Astrocyte (in vitro differentiated cells and primary cell): ENCODE measurements around the gene DNAJA1. TPM values are rescaled to one million over a fixed set of nuclear protein-coding genes. Genes with fewer than 3 reads are reported as not detected.

Source experiments
- DNase-seq: peaks from one replicate; pipeline ENCODE4 v3.0.0-alpha.2; 2010; ENCODE audit warnings: low read depth
- FAIRE-seq: peaks from 2 replicates; lab custom pipeline; 2011; peaks lifted over from hg19 to GRCh38; lab: Jason Lieb, UNC
- H2AFZ ChIP-seq: 2 replicates; pipeline ENCODE4 v1.6.0; 2012; ENCODE audit warnings: low read depth, low read length, inconsistent platforms
- H3K27ac ChIP-seq: 2 replicates; pipeline ENCODE4 v1.5.1; 2011; ENCODE audit warnings: low read depth, low read length, inconsistent platforms
- H3K27me3 ChIP-seq: 2 replicates; pipeline ENCODE4 v1.6.0; 2011; ENCODE audit warnings: low read length, inconsistent platforms; ENCODE audit not compliant: insufficient read depth
- H3K36me3 ChIP-seq: 2 replicates; pipeline ENCODE4 v1.5.1; 2011; ENCODE audit warnings: low read length, inconsistent platforms; ENCODE audit not compliant: insufficient read depth
- H3K4me1 ChIP-seq: 2 replicates; pipeline ENCODE4 v1.5.1; 2011; ENCODE audit warnings: low read length, inconsistent platforms; ENCODE audit not compliant: insufficient read depth
- H3K4me2 ChIP-seq: 2 replicates; pipeline ENCODE4 v1.6.0; 2012; ENCODE audit warnings: low read length, inconsistent platforms
- H3K4me3 ChIP-seq: 2 replicates; pipeline ENCODE4 v1.5.1; 2011; ENCODE audit warnings: low read depth, mild to moderate bottlenecking, low read length, inconsistent platforms; ENCODE audit not compliant: insufficient read depth
- H3K79me2 ChIP-seq: 2 replicates; pipeline ENCODE4 v1.6.0; 2012; ENCODE audit warnings: mild to moderate bottlenecking, low read length, inconsistent platforms; ENCODE audit not compliant: insufficient read depth
- H3K9ac ChIP-seq: 2 replicates; pipeline ENCODE4 v1.6.0; 2012; ENCODE audit warnings: mild to moderate bottlenecking, low read length, inconsistent platforms
- H3K9me3 ChIP-seq: 2 replicates; pipeline ENCODE4 v1.5.1; 2012; ENCODE audit warnings: low read depth, mild to moderate bottlenecking, low read length, inconsistent platforms; ENCODE audit not compliant: insufficient read depth
- H4K20me1 ChIP-seq: 2 replicates; pipeline ENCODE4 v1.6.0; 2012; ENCODE audit warnings: low read length, inconsistent platforms; ENCODE audit not compliant: insufficient read depth
- H3K27ac Mint-ChIP-seq: one replicate; pipeline ENCODE4 v1.8.0; 2021; ENCODE audit warnings: mild to moderate bottlenecking, mixed read lengths; ENCODE audit not compliant: unreplicated experiment
- H3K27me3 Mint-ChIP-seq: one replicate; pipeline ENCODE4 v1.8.0; 2021; ENCODE audit warnings: low read depth, mixed read lengths; ENCODE audit not compliant: unreplicated experiment
- H3K36me3 Mint-ChIP-seq: one replicate; pipeline ENCODE4 v1.8.0; 2021; ENCODE audit warnings: low read depth, mixed read lengths; ENCODE audit not compliant: unreplicated experiment
- H3K4me1 Mint-ChIP-seq: one replicate; pipeline ENCODE4 v1.8.0; 2021; ENCODE audit warnings: low read depth, mixed read lengths; ENCODE audit not compliant: unreplicated experiment
- H3K4me3 Mint-ChIP-seq: one replicate; pipeline ENCODE4 v1.8.0; 2021; ENCODE audit warnings: mild to moderate bottlenecking, moderate library complexity, mixed read lengths; ENCODE audit not compliant: unreplicated experiment
- H3K9me3 Mint-ChIP-seq: one replicate; pipeline ENCODE4 v1.8.0; 2021; ENCODE audit warnings: mild to moderate bottlenecking, mixed read lengths; ENCODE audit not compliant: unreplicated experiment
- EZH2 ChIP-seq: IDR thresholded peaks from 2 replicates; pipeline ENCODE4 v1.6.1; 2012; ENCODE audit warnings: mild to moderate bottlenecking, low read length, inconsistent platforms; ENCODE audit not compliant: insufficient read depth
- total RNA-seq: library from RNA; stranded (reverse); gene quantifications from 2 replicates; pipeline ENCODE4 v1.2.1, GENCODE V29; 2021
- TF ChIP-seq, protein P1 (sequence below): IDR thresholded peaks from 2 replicates; pipeline ENCODE4 v1.5.1; 2011; ENCODE audit warnings: low read depth, mild to moderate bottlenecking, inconsistent platforms, low read length, moderate library complexity; ENCODE audit not compliant: insufficient read depth

The DNAJA1 gene
- total RNA-seq, 1 donor from 2014 or later: 277 TPM

DNA sequence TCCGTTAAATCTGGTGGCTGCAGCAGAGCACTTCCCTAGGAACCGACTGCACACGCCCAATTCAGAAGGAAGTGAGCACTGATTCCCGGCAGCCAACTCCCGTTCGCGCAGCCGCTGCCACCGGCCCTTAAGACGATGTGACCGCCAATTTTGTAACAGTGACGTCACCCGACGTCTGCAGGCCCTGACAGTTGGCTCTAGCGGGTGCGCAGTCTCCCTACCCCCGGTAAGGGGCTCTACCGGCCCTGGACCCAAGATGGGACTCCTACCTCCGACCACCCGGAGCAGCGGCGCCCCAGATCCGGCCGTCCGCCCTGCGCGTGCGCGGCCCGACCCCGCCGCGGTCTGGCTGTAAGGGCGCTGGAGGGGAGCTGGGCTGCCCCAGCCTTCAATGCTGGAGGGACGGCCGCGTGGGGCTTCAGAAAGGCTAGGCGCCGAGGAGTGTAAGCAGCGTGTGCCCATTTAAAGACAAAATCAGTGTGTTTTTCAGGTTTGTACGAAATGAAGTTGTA lies 19.1 kb downstream of the DNAJA1 start:
- H3K27ac Mint-ChIP-seq: peak overlapping the region; percentile 91
- Histone ChIP-seq H3K9ac (peak overlapping the region; percentile 83), H3K36me3 (peaks cover 31% of the 10 kb centered on the region), H4K20me1 (peaks cover 4% of the 10 kb centered on the region), H3K4me1 (peaks cover 15% of the 10 kb centered on the region), H3K27me3 (no peaks in the 10 kb centered on the region), H2AFZ (peak overlapping the region; percentile 74), H3K9me3 (no peaks in the 10 kb centered on the region), H3K4me3 (peak overlapping the region; percentile 78), H3K4me2 (peak overlapping the region; percentile 88), H3K79me2 (no peaks in the 10 kb centered on the region), H3K27ac (peak overlapping the region; percentile 88)
- no peaks in the 10 kb centered on the region for H3K9me3 Mint-ChIP-seq
- DNase-seq: peak; percentile 92
- peaks cover 7% of the 10 kb centered on the region for H3K4me1 Mint-ChIP-seq
- TF ChIP-seq, protein P1, sequence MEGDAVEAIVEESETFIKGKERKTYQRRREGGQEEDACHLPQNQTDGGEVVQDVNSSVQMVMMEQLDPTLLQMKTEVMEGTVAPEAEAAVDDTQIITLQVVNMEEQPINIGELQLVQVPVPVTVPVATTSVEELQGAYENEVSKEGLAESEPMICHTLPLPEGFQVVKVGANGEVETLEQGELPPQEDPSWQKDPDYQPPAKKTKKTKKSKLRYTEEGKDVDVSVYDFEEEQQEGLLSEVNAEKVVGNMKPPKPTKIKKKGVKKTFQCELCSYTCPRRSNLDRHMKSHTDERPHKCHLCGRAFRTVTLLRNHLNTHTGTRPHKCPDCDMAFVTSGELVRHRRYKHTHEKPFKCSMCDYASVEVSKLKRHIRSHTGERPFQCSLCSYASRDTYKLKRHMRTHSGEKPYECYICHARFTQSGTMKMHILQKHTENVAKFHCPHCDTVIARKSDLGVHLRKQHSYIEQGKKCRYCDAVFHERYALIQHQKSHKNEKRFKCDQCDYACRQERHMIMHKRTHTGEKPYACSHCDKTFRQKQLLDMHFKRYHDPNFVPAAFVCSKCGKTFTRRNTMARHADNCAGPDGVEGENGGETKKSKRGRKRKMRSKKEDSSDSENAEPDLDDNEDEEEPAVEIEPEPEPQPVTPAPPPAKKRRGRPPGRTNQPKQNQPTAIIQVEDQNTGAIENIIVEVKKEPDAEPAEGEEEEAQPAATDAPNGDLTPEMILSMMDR: no peak
- no peak for TF ChIP-seq EZH2
- H3K36me3 Mint-ChIP-seq: peaks cover 7% of the 10 kb centered on the region
- peak overlapping the region; percentile 83 for H3K4me3 Mint-ChIP-seq
- FAIRE-seq: no peak
- no peaks in the 10 kb centered on the region for H3K27me3 Mint-ChIP-seq

DNA sequence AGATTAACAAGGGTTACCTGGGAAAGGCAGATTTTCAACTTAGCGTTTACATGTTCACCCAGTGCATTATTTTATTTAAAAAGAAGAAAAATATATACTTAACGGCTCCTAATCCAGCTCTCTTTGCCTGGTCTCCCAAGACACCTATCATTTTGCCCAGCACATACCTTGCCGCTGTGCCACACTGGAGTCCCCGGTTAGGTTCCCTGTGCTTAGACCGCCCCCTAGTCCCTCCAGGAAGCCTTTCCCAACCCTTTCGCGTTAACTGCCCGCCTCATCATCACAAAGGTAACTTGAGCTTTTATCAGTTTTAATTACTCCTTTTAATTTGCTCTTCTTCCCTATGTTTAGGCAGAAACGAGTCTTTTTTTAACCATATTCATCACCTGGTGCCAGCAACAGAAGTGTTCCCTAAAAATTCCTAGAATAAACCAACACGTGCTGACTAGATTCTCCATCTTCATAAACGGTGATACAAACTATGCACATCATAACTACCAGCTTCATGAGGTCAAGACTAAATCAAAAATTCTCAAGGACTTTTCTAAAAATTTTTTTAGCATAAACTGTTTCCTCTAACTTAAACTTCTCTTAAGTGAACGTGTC lies 19.7 kb downstream of the DNAJA1 start:
- Mint-ChIP-seq H3K27me3 (no peaks in the 10 kb centered on the region), H3K27ac (peak overlapping the region; percentile 42), H3K36me3 (peaks cover 8% of the 10 kb centered on the region), H3K9me3 (no peaks in the 10 kb centered on the region), H3K4me3 (peak overlapping the region; percentile 83), H3K4me1 (peaks cover 7% of the 10 kb centered on the region)
- Histone ChIP-seq H3K9ac (peak overlapping the region; percentile 83), H3K4me1 (peaks cover 15% of the 10 kb centered on the region), H3K27me3 (no peaks in the 10 kb centered on the region), H3K27ac (peak overlapping the region; percentile 88), H3K4me2 (peak overlapping the region; percentile 88), H2AFZ (peak overlapping the region; percentile 74), H3K36me3 (peaks cover 25% of the 10 kb centered on the region), H4K20me1 (peaks cover 4% of the 10 kb centered on the region), H3K79me2 (no peaks in the 10 kb centered on the region), H3K4me3 (peak overlapping the region; percentile 78), H3K9me3 (no peaks in the 10 kb centered on the region)
- TF ChIP-seq EZH2: no peak
- TF ChIP-seq, protein P1: peak; percentile 14
- DNase-seq (peak; percentile 7), FAIRE-seq (no peak)

DNA sequence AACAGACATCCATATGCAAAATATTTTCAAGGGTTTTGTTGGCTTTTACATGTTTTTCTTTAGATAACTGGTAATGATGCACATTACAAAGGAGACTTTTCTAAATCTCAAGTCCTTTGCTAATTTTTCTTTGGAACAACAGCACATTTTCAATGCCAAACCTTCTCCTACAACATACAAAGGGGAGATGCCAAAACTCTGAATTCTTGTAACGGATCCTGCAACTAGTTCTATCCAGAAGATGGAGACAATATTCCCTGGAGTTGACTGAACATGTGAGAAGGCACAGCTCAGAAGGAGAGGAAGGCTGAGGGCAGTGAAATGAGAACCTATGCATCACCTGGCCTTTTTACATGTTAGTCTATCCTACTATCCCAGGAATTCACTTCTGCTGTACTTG lies 21.0 kb downstream of the DNAJA1 start:
- no peaks in the 10 kb centered on the region for H3K79me2 ChIP-seq
- H3K27me3 Mint-ChIP-seq: no peaks in the 10 kb centered on the region
- H3K4me1 ChIP-seq: peaks cover 15% of the 10 kb centered on the region
- no peak overlapping the region for H3K4me3 ChIP-seq
- no peak overlapping the region for H3K27ac Mint-ChIP-seq
- no peaks in the 10 kb centered on the region for H4K20me1 ChIP-seq
- peaks cover 14% of the 10 kb centered on the region for H3K36me3 ChIP-seq
- H3K27me3 ChIP-seq: no peaks in the 10 kb centered on the region
- no peak overlapping the region for H3K9ac ChIP-seq
- no peak overlapping the region for H3K4me3 Mint-ChIP-seq
- H3K4me1 Mint-ChIP-seq: peaks cover 7% of the 10 kb centered on the region
- no peaks in the 10 kb centered on the region for H3K9me3 Mint-ChIP-seq
- H2AFZ ChIP-seq: no peak overlapping the region
- no peak overlapping the region for H3K27ac ChIP-seq
- TF ChIP-seq EZH2: no peak
- TF ChIP-seq, protein P1: no peak
- no peaks in the 10 kb centered on the region for H3K9me3 ChIP-seq
- no peak overlapping the region for H3K4me2 ChIP-seq
- no peak for FAIRE-seq
- DNase-seq: no peak
- H3K36me3 Mint-ChIP-seq: peaks cover 9% of the 10 kb centered on the region
